IMR-90 (cell line): ENCODE measurements around the gene VPS13A. TPM values are rescaled to one million over a fixed set of nuclear protein-coding genes. Genes with fewer than 3 reads are reported as not detected.

Source experiments
- ATAC-seq: fragments of 200-7000 bp; cut with Tn5 transposase; 2 replicates; pipeline ENCODE4 v1.9.1; 2020; ENCODE audit warnings: low read depth, mild to moderate bottlenecking, moderate library complexity
- BruUV-seq: library from RNA; stranded (reverse); fragments of 400-500 nt; replicated peaks from 2 replicates; lab custom pipeline; 2021; lab: Mats Ljungman, UMichigan
- CTCF ChIA-PET: fragments of 300-600 bp; formaldehyde crosslinking; extraction: SDS; loops from one replicate; lab custom pipeline; 2021; ENCODE audit warnings: antibody characterized with exemption; lab: Yijun Ruan, JAX
- POLR2A ChIA-PET: fragments of 300-600 bp; sonication (Branson Sonifier 250); formaldehyde crosslinking; loops from one replicate; lab custom pipeline; 2022; ENCODE audit warnings: antibody characterized with exemption; ENCODE audit not compliant: unreplicated experiment; lab: Charles Lee
- DNase-seq: peaks from one replicate; pipeline ENCODE4 v3.0.0; 2013
- H2AFZ ChIP-seq: replicated peaks from 2 replicates; pipeline ENCODE3; 2013; ENCODE audit warnings: low read length, mild to moderate bottlenecking; ENCODE audit not compliant: poor library complexity
- H2AK5ac ChIP-seq: 2 replicates; pipeline ENCODE4 v1.6.1; 2013; ENCODE audit warnings: low read depth, low read length, inconsistent platforms
- H2AK9ac ChIP-seq: replicated peaks from 2 replicates; pipeline ENCODE3; 2013; ENCODE audit warnings: mild to moderate bottlenecking, low read depth, low read length, moderate library complexity; ENCODE audit not compliant: poor library complexity
- H2BK120ac ChIP-seq: 2 replicates; pipeline ENCODE4 v1.6.1; 2013; ENCODE audit warnings: low read depth, low read length, inconsistent platforms
- H2BK15ac ChIP-seq: 3 replicates; pipeline ENCODE4 v1.6.1; 2013; ENCODE audit warnings: low read depth, low read length, inconsistent platforms
- H2BK20ac ChIP-seq: 2 replicates; pipeline ENCODE4 v1.6.1; 2013; ENCODE audit warnings: low read depth, mild to moderate bottlenecking, inconsistent platforms, low read length, moderate library complexity
- H2BK5ac ChIP-seq: 2 replicates; pipeline ENCODE4 v1.6.1; 2013; ENCODE audit warnings: mild to moderate bottlenecking, low read depth, low read length, inconsistent platforms; ENCODE audit not compliant: poor library complexity, severe bottlenecking
- H3K14ac ChIP-seq: replicated peaks from 2 replicates; pipeline ENCODE4 v1.6.1; 2013; ENCODE audit warnings: low read depth, low read length, inconsistent platforms
- H3K18ac ChIP-seq: 2 replicates; pipeline ENCODE4 v1.6.1; 2013; ENCODE audit warnings: low read depth, low read length, control low read depth
- H3K23ac ChIP-seq: 2 replicates; pipeline ENCODE4 v1.6.1; 2013; ENCODE audit warnings: low read depth, low read length, inconsistent platforms
- H3K27ac ChIP-seq: 2 replicates; pipeline ENCODE4 v1.5.1; 2013; ENCODE audit warnings: mild to moderate bottlenecking, control low read depth, low read length; ENCODE audit not compliant: insufficient read depth
- H3K27me3 ChIP-seq: 2 replicates; pipeline ENCODE4 v1.6.1; 2013; ENCODE audit warnings: low read length; ENCODE audit not compliant: control insufficient read depth, insufficient read depth
- H3K36me3 ChIP-seq: 2 replicates; pipeline ENCODE4 v1.6.1; 2013; ENCODE audit warnings: low read length, mixed read lengths; ENCODE audit not compliant: control insufficient read depth, insufficient read depth
- H3K4ac ChIP-seq: 2 replicates; pipeline ENCODE4 v1.6.1; 2013; ENCODE audit warnings: low read depth, low read length, inconsistent platforms
- H3K4me1 ChIP-seq: 2 replicates; pipeline ENCODE4 v1.6.1; 2013; ENCODE audit warnings: low read length, mixed read lengths; ENCODE audit not compliant: control insufficient read depth, insufficient read depth
- H3K4me2 ChIP-seq: 2 replicates; pipeline ENCODE4 v1.6.1; 2013; ENCODE audit warnings: low read depth, mild to moderate bottlenecking, control low read depth, low read length, moderate library complexity
- H3K4me3 ChIP-seq: 2 replicates; pipeline ENCODE4 v1.5.1; 2013; ENCODE audit warnings: low read depth, mild to moderate bottlenecking, control low read depth, low read length, moderate library complexity; ENCODE audit not compliant: insufficient read depth
- H3K56ac ChIP-seq: 2 replicates; pipeline ENCODE4 v1.6.1; 2013; ENCODE audit warnings: low read length, inconsistent platforms; ENCODE audit not compliant: insufficient read depth; ENCODE audit errors: extremely low read depth
- H3K79me1 ChIP-seq, 2 experiments: 2 replicates each; pipeline ENCODE4 v1.6.1; 2013; ENCODE audit warnings: low read length in 2 of 2, inconsistent platforms in 1 of 2, low read depth in 1 of 2
- H3K9ac ChIP-seq: 2 replicates; pipeline ENCODE4 v1.6.1; 2013; ENCODE audit warnings: low read depth, low read length, control low read depth
- H3K9me1 ChIP-seq: 2 replicates; pipeline ENCODE4 v1.6.1; 2013; ENCODE audit warnings: low read length, inconsistent platforms; ENCODE audit not compliant: insufficient read depth
- H3K9me3 ChIP-seq: 2 replicates; pipeline ENCODE4 v1.6.1; 2013; ENCODE audit warnings: low read length; ENCODE audit not compliant: control insufficient read depth, insufficient read depth
- H4K20me1 ChIP-seq: 2 replicates; pipeline ENCODE4 v1.6.1; 2013; ENCODE audit warnings: low read length, inconsistent platforms; ENCODE audit not compliant: insufficient read depth
- H4K5ac ChIP-seq: 2 replicates; pipeline ENCODE4 v1.6.1; 2013; ENCODE audit warnings: mild to moderate bottlenecking, low read depth, low read length, control low read depth
- H4K8ac ChIP-seq, 2 experiments: 2 replicates each; pipeline ENCODE4 v1.6.1; 2013; ENCODE audit warnings: low read depth in 2 of 2, low read length in 2 of 2, control low read depth in 1 of 2, inconsistent platforms in 1 of 2
- H4K91ac ChIP-seq: 2 replicates; pipeline ENCODE4 v1.6.1; 2013; ENCODE audit warnings: low read depth, low read length, inconsistent platforms; ENCODE audit not compliant: insufficient read depth
- BHLHE40 ChIP-seq: fragments of 150-350 bp; IDR thresholded peaks from 2 replicates; pipeline ENCODE4 v1.6.1; 2016; ENCODE audit warnings: mild to moderate bottlenecking, low read depth, low read length
- CHD1 ChIP-seq: IDR thresholded peaks from 2 replicates; pipeline ENCODE4 v1.6.1; 2012; ENCODE audit warnings: low read depth, low read length, improper control_type of control experiment
- CTCF ChIP-seq: conservative IDR thresholded peaks from 2 replicates; pipeline ENCODE4 v1.5.1; 2012; ENCODE audit warnings: mild to moderate bottlenecking, low read depth, low read length, improper control_type of control experiment
- ELK1 ChIP-seq: fragments of 150-350 bp; IDR thresholded peaks from 2 replicates; pipeline ENCODE4 v1.6.1; 2016; ENCODE audit warnings: low read depth, mild to moderate bottlenecking, low read length, moderate library complexity, borderline replicate concordance
- FOS ChIP-seq: fragments of 150-350 bp; IDR thresholded peaks from 2 replicates; pipeline ENCODE4 v1.6.1; 2016; ENCODE audit warnings: low read depth, low read length
- MAFK ChIP-seq: IDR thresholded peaks from 2 replicates; pipeline ENCODE4 v1.6.1; 2012; ENCODE audit warnings: low read depth, low read length, improper control_type of control experiment
- MAZ ChIP-seq: IDR thresholded peaks from 2 replicates; pipeline ENCODE4 v1.6.1; 2012; ENCODE audit warnings: low read depth, mild to moderate bottlenecking, low read length, improper control_type of control experiment, moderate library complexity, borderline replicate concordance
- MXI1 ChIP-seq: IDR thresholded peaks from 2 replicates; pipeline ENCODE4 v1.6.1; 2012; ENCODE audit warnings: low read depth, mild to moderate bottlenecking, low read length, moderate library complexity, borderline replicate concordance
- NFE2L2 ChIP-seq: fragments of 150-350 bp; IDR thresholded peaks from 2 replicates; pipeline ENCODE4 v1.6.1; 2016; ENCODE audit warnings: low read depth, mild to moderate bottlenecking, low read length
- POLR2A ChIP-seq: IDR thresholded peaks from 2 replicates; pipeline ENCODE4 v1.6.1; 2012; ENCODE audit warnings: mild to moderate bottlenecking, low read depth, low read length
- RAD21 ChIP-seq: IDR thresholded peaks from 2 replicates; pipeline ENCODE4 v1.6.1; 2012; ENCODE audit warnings: low read length, improper control_type of control experiment
- RCOR1 ChIP-seq: IDR thresholded peaks from 2 replicates; pipeline ENCODE4 v1.6.1; 2012; ENCODE audit warnings: mild to moderate bottlenecking, low read length, improper control_type of control experiment; ENCODE audit not compliant: insufficient replicate concordance
- SMC3 ChIP-seq: fragments of 150-350 bp; IDR thresholded peaks from 2 replicates; pipeline ENCODE4 v1.6.1; 2016; ENCODE audit warnings: low read depth, mild to moderate bottlenecking, antibody characterized with exemption, low read length, moderate library complexity
- USF2 ChIP-seq: fragments of 150-350 bp; IDR thresholded peaks from 2 replicates; pipeline ENCODE4 v1.6.1; 2017; ENCODE audit warnings: mild to moderate bottlenecking, antibody characterized with exemption, low read length, low read depth
- WGBS, 2 experiments: methylation state at CpG; one replicate each; pipeline versions ENCODE4 v1.1.5 to v1.1.7; 2013; ENCODE audit warnings: missing lambda C conversion rate in 2 of 2; ENCODE audit not compliant: insufficient read length in 1 of 2; ENCODE audit errors: extremely low coverage in 2 of 2; 5-methylcytosine and 5-hydroxymethylcytosine counted together
- dilution Hi-C: fragments of 300-500 bp; cut with HindIII; formaldehyde crosslinking; loops from one replicate; pipeline ENCODE4 v1.14.3; 2018; ENCODE audit warnings: low sequenced_read_pairs; ENCODE audit not compliant: unreplicated experiment
- in situ Hi-C: fragments of 300-500 bp; cut with MboI; formaldehyde crosslinking; loops from 3 replicates; pipeline ENCODE4 v1.14.3; 2019; ENCODE audit warnings: low sequenced_read_pairs, inconsistent platforms, mixed read lengths
- intact Hi-C: fragments of 100-400 bp; cut with micrococcal nuclease; formaldehyde crosslinking; loops from 2 replicates; pipeline ENCODE4 v1.10.0; 2022
- polyA plus RNA-seq, 3 experiments: library from polyadenylated mRNA; depleted of rRNA; stranded (reverse); fragments of >200 nt; gene quantifications; 2 replicates each; pipeline ENCODE4 v1.2.3, GENCODE V29; 2012; ENCODE audit warnings: low replicate concordance in 1 of 3
- total RNA-seq: library from RNA; depleted of rRNA; stranded (reverse); fragments of >200 nt; gene quantifications from 2 replicates; pipeline ENCODE4 v1.2.3, GENCODE V29; 2012

Gene VPS13A
- total and polyA plus RNA-seq, 2 of the 4 experiments (the other 2 are of a cell fraction), result 10.4 to 26.5 TPM

- BruUV-seq, result no TSS peak
- ATAC-seq (peak; percentile 66), DNase-seq (peak; percentile 44)
- H3K9me1 ChIP-seq, result no peaks in the 10 kb centered on the region
- intact Hi-C loops, result no loop called here
- H3K4me1 ChIP-seq, result no peaks in the 10 kb centered on the region
- in situ Hi-C loops, result no loop called here
- no peak overlapping the region for H2BK5ac ChIP-seq
- no peak overlapping the region for H2BK20ac ChIP-seq
- H3K36me3 ChIP-seq, result 0 out of 2 replicates have a peak, but pooled peaks cover 3% of the 10 kb centered on the region
- H2BK120ac ChIP-seq, result no peak overlapping the region
- H3K27ac ChIP-seq, result no peak overlapping the region
- H3K79me1 ChIP-seq, result no peaks in the 10 kb centered on the region
- no peak overlapping the region for H3K4me3 ChIP-seq
- H2AK9ac ChIP-seq, result no peak overlapping the region
- dilution Hi-C loops, result no loop called here
- H3K9ac ChIP-seq, result no peak overlapping the region
- H3K56ac ChIP-seq, result no peak overlapping the region
- no peak overlapping the region for H3K4me2 ChIP-seq
- no CpG with 5 or more reads among the region's 2 CpGs for WGBS, 2 experiments
- H4K20me1 ChIP-seq, result no peaks in the 10 kb centered on the region
- no peak overlapping the region for H3K4ac ChIP-seq
- TF ChIP-seq RAD21, result no peak
- TF ChIP-seq FOS, result no peak
- TF ChIP-seq SMC3, result no peak
- no peak for TF ChIP-seq RCOR1
- TF ChIP-seq ELK1, result no peak
- TF ChIP-seq MXI1, result no peak
- no peak for TF ChIP-seq USF2
- TF ChIP-seq NFE2L2, result no peak
- no peak for TF ChIP-seq CHD1
- no peak for TF ChIP-seq BHLHE40
- no peak for TF ChIP-seq POLR2A
- no peak for TF ChIP-seq MAFK
- TF ChIP-seq CTCF, result no peak
- TF ChIP-seq MAZ, result no peak
- no peaks in the 10 kb centered on the region for H3K27me3 ChIP-seq
- H4K91ac ChIP-seq, result no peak overlapping the region
- POLR2A ChIA-PET, result no interaction called here
- H4K8ac ChIP-seq, result no peak overlapping the region
- no peak overlapping the region for H2AFZ ChIP-seq
- CTCF ChIA-PET, result no interaction called here
- no peaks in the 10 kb centered on the region for H3K9me3 ChIP-seq
- H4K5ac ChIP-seq, result no peak overlapping the region
- H3K23ac ChIP-seq, result no peak overlapping the region
- no peak overlapping the region for H3K14ac ChIP-seq
- no peak overlapping the region for H2AK5ac ChIP-seq
- no peak overlapping the region for H2BK15ac ChIP-seq
- H3K18ac ChIP-seq, result no peak overlapping the region
Observed at GRCh38 chr9:77402286-77402685, 225.0 kb downstream of the VPS13A start.
